H1 (cell line): Measurements from ENCODE around the gene CCDC144A. TPM values are rescaled to one million over a fixed set of nuclear protein-coding genes. Genes with fewer than 3 reads are reported as not detected.
"Not testable (repeated sequence)": the region's sequence is repeated elsewhere in the genome, so short reads cannot be mapped to it uniquely, and the experiment has no call there.

Source experiments
- CTCF ChIA-PET: fragments of 300-600 bp; sonication (Branson Sonifier 250); formaldehyde crosslinking; loops from one replicate; lab custom pipeline; 2021; ENCODE audit not compliant: partially characterized antibody; lab: Charles Lee
- POLR2A ChIA-PET: fragments of 300-600 bp; sonication (Branson Sonifier 250); formaldehyde crosslinking; loops from one replicate; lab custom pipeline; 2021; ENCODE audit warnings: inconsistent platforms; ENCODE audit not compliant: partially characterized antibody; lab: Charles Lee
- DNase-seq, 2 experiments: peaks; one replicate each; pipeline versions ENCODE4 v3.0.0 to v3.0.0-alpha.2; 2010 to 2022; ENCODE audit warnings: low spot score in 2 of 2, low read depth in 1 of 2, mixed read lengths in 1 of 2
- FAIRE-seq: peaks from 2 replicates; lab custom pipeline; 2011; peaks lifted over from hg19 to GRCh38; lab: Jason Lieb, UNC
- H2AFZ ChIP-seq: 2 replicates; pipeline ENCODE4 v1.8.1; 2012; ENCODE audit warnings: low read length, inconsistent platforms
- H2AK5ac ChIP-seq: 2 replicates; pipeline ENCODE4 v1.6.1; 2013; ENCODE audit warnings: low read depth, low read length
- H2BK120ac ChIP-seq: replicated peaks from 2 replicates; pipeline ENCODE3; 2013; ENCODE audit warnings: low read depth, low read length, inconsistent platforms
- H2BK12ac ChIP-seq: 2 replicates; pipeline ENCODE4 v1.6.1; 2013; ENCODE audit warnings: low read depth, low read length
- H2BK15ac ChIP-seq: 2 replicates; pipeline ENCODE4 v1.6.1; 2013; ENCODE audit warnings: low read length
- H2BK20ac ChIP-seq: 2 replicates; pipeline ENCODE4 v1.6.1; 2013; ENCODE audit warnings: low read length
- H2BK5ac ChIP-seq: 2 replicates; pipeline ENCODE4 v1.6.1; 2013; ENCODE audit warnings: low read depth, low read length
- H3K14ac ChIP-seq: 2 replicates; pipeline ENCODE4 v1.6.1; 2013; ENCODE audit warnings: inconsistent platforms; ENCODE audit not compliant: insufficient read length
- H3K18ac ChIP-seq: 2 replicates; pipeline ENCODE4 v1.6.1; 2013; ENCODE audit warnings: low read length; ENCODE audit errors: extremely low read depth
- H3K23ac ChIP-seq: 2 replicates; pipeline ENCODE4 v1.6.1; 2013; ENCODE audit warnings: inconsistent platforms; ENCODE audit not compliant: insufficient read length
- H3K23me2 ChIP-seq: 2 replicates; pipeline ENCODE4 v1.6.1; 2013; ENCODE audit warnings: low read depth, low read length
- H3K27ac ChIP-seq: 2 replicates; pipeline ENCODE4 v1.6.1; 2011; ENCODE audit warnings: low read depth, low read length, inconsistent platforms
- H3K27me3 ChIP-seq, 4 experiments: replicated peaks in 1 of 4; 1 replicate in 1 of 4; 2 replicates in 3 of 4; pipeline versions ENCODE4 v1.6.1 to v1.8.1; 2011 to 2013; ENCODE audit warnings: low read length in 3 of 4, mild to moderate bottlenecking in 3 of 4, inconsistent platforms in 2 of 4, mixed read lengths in 2 of 4, moderate library complexity in 1 of 4; ENCODE audit not compliant: control insufficient read depth in 3 of 4, insufficient read depth in 3 of 4; ENCODE audit errors: extremely low read depth in 1 of 4
- H3K36me3 ChIP-seq, 4 experiments: 2 replicates each; pipeline versions ENCODE4 v1.6.1 to v1.8.1; 2011 to 2013; ENCODE audit warnings: mild to moderate bottlenecking in 4 of 4, low read length in 3 of 4, moderate library complexity in 2 of 4, control low read depth in 1 of 4, inconsistent platforms in 1 of 4; ENCODE audit not compliant: insufficient read depth in 4 of 4, control insufficient read depth in 2 of 4
- H3K4ac ChIP-seq: replicated peaks from 2 replicates; pipeline ENCODE3; 2013; ENCODE audit warnings: low read length, low read depth, mixed read lengths, inconsistent platforms; ENCODE audit not compliant: insufficient read length
- H3K4me1 ChIP-seq, 4 experiments: replicated peaks in 1 of 4; 1 replicate in 1 of 4; 2 replicates in 3 of 4; pipeline versions ENCODE4 v1.6.1 to v1.8.1; 2011 to 2013; ENCODE audit warnings: low read length in 3 of 4, inconsistent platforms in 2 of 4, mixed read lengths in 1 of 4; ENCODE audit not compliant: insufficient read depth in 4 of 4, control insufficient read depth in 3 of 4
- H3K4me2 ChIP-seq, 2 experiments: 2 replicates each; pipeline versions ENCODE4 v1.6.1 to v1.8.1; 2011 to 2013; ENCODE audit warnings: low read depth in 2 of 2, low read length in 2 of 2, control low read depth in 1 of 2, inconsistent platforms in 1 of 2, mild to moderate bottlenecking in 1 of 2; ENCODE audit not compliant: insufficient read depth in 1 of 2
- H3K4me3 ChIP-seq, 4 experiments: fragments of 200-600, 300-600 bp in 1 of 4; sonication (generic), shearing (Covaris generic), sonication (Bioruptor Twin) in 1 of 4; 2 replicates each; pipeline versions ENCODE4 v1.5.1 to v1.8.1; 2011 to 2016; ENCODE audit warnings: low read length in 4 of 4, low read depth in 3 of 4, control low read depth in 2 of 4, inconsistent platforms in 2 of 4, mild to moderate bottlenecking in 2 of 4, mixed read lengths in 1 of 4, moderate library complexity in 1 of 4; ENCODE audit not compliant: insufficient read depth in 2 of 4; ENCODE audit errors: extremely low read depth in 1 of 4
- H3K56ac ChIP-seq: replicated peaks from 2 replicates; pipeline ENCODE3; 2013; ENCODE audit warnings: low read depth, mild to moderate bottlenecking, mixed read lengths, low read length, inconsistent platforms; ENCODE audit not compliant: insufficient read length
- H3K79me1 ChIP-seq: 2 replicates; pipeline ENCODE4 v1.6.1; 2013; ENCODE audit warnings: low read depth, low read length, control low read depth
- H3K79me2 ChIP-seq, 2 experiments: 2 replicates each; pipeline versions ENCODE4 v1.6.1 to v1.8.1; 2012 to 2013; ENCODE audit warnings: low read length in 2 of 2, mild to moderate bottlenecking in 2 of 2, inconsistent platforms in 1 of 2; ENCODE audit not compliant: insufficient read depth in 2 of 2, control insufficient read depth in 1 of 2
- H3K9ac ChIP-seq, 4 experiments: replicated peaks in 1 of 4; 1 replicate in 1 of 4; 2 replicates in 3 of 4; pipeline versions ENCODE4 v1.6.1 to v1.8.1; 2011 to 2013; ENCODE audit warnings: low read depth in 3 of 4, low read length in 3 of 4, control low read depth in 2 of 4, mild to moderate bottlenecking in 2 of 4, moderate library complexity in 2 of 4, inconsistent platforms in 1 of 4; ENCODE audit errors: extremely low read depth in 1 of 4
- H3K9me3 ChIP-seq, 2 experiments: 2 replicates each; pipeline versions ENCODE4 v1.6.1 to v1.8.1; 2012 to 2013; ENCODE audit warnings: mild to moderate bottlenecking in 2 of 2, moderate library complexity in 2 of 2, control low read depth in 1 of 2, inconsistent platforms in 1 of 2, low read depth in 1 of 2, low read length in 1 of 2, mixed read lengths in 1 of 2; ENCODE audit not compliant: insufficient read depth in 2 of 2
- H4K20me1 ChIP-seq, 2 experiments: replicated peaks in 1 of 2; 2 replicates each; pipeline versions ENCODE3 to v1.8.1; 2011 to 2013; ENCODE audit warnings: inconsistent platforms in 2 of 2, low read length in 2 of 2, mild to moderate bottlenecking in 1 of 2; ENCODE audit not compliant: insufficient read depth in 2 of 2, control insufficient read depth in 1 of 2
- H4K5ac ChIP-seq: 2 replicates; pipeline ENCODE4 v1.6.1; 2013; ENCODE audit warnings: low read length, low read depth, mixed read lengths, inconsistent platforms; ENCODE audit not compliant: insufficient read length
- H4K8ac ChIP-seq: 2 replicates; pipeline ENCODE4 v1.8.0; 2013; ENCODE audit warnings: mild to moderate bottlenecking, moderate library complexity, low read length, inconsistent platforms; ENCODE audit not compliant: insufficient read depth; ENCODE audit errors: extremely low read depth
- H4K91ac ChIP-seq: replicated peaks from 2 replicates; pipeline ENCODE3; 2013; ENCODE audit warnings: low read length, mixed read lengths, inconsistent platforms; ENCODE audit not compliant: insufficient read length
- WGBS, 2 experiments: shearing (Covaris generic) in 1 of 2; methylation state at CpG; one replicate each; pipeline versions ENCODE4 v1.1.6 to v1.1.7; 2013 to 2015; ENCODE audit warnings: low lambda C conversion rate in 2 of 2, mixed read lengths in 2 of 2, inconsistent platforms in 1 of 2, low coverage in 1 of 2, missing lambda C conversion rate in 1 of 2; ENCODE audit not compliant: insufficient replicate concordance in 2 of 2, insufficient coverage in 1 of 2, insufficient read length in 1 of 2; ENCODE audit errors: extremely low coverage in 1 of 2, missing lambda C conversion rate in 1 of 2; 5-methylcytosine and 5-hydroxymethylcytosine counted together
- polyA plus RNA-seq, 7 experiments: library from polyadenylated mRNA; depleted of rRNA in 3 of 7; stranded (reverse) in 5 of 7; unstranded in 2 of 7; fragments of >200 nt in 5 of 7; fragments of 200-250 nt in 2 of 7; gene quantifications; 1 replicate in 5 of 7; 2 replicates in 1 of 7; 4 replicates in 1 of 7; pipeline versions ENCODE4 v1.2.1 to v1.2.3, GENCODE V29; 2011 to 2013; ENCODE audit warnings: missing spikeins in 2 of 7, mixed read lengths in 2 of 7
- total RNA-seq: library from RNA; stranded (reverse); fragmentation: NEBNext Ultra II Directional; extraction: Animal tissue kit (Norgen Biotek cat#: 25700); gene quantifications from 2 replicates; pipeline ENCODE4 v1.2.1, GENCODE V29; 2021

The CCDC144A gene
- total and polyA plus RNA-seq, 2 of the 8 experiments (the other 6 are each of a cell fraction or from before 2014, with no cell fraction given), result 0.35 to 1.7 TPM

DNA sequence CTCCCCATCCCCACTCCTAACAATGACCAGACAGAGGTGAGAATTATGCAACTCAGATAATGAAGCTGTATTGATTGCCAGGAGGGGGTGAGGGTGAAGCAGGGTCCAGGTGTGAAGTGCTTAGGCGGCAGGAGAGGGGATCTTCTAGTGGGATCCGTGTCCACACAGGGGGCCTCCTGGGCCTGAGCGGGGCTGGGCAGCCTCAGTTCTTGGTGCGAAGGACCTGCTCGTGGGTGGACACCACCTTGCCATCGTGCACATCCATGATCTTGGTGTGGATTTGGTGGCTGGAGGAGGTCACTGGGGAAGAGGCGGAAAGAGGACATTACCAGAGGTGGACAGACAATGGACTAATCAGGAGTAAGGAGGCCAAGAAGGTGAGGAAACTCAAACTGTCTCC, 127.9 kb downstream of the CCDC144A start:
- DNase-seq, H3K27me3 ChIP-seq, H2BK20ac ChIP-seq, H3K27ac ChIP-seq, H2BK12ac ChIP-seq, H3K36me3 ChIP-seq, H2AFZ ChIP-seq, H4K5ac ChIP-seq, H4K8ac ChIP-seq, H3K4ac ChIP-seq, FAIRE-seq, H4K91ac ChIP-seq, H3K23ac ChIP-seq, H3K79me1 ChIP-seq, H3K4me3 ChIP-seq, H2BK120ac ChIP-seq, H2BK5ac ChIP-seq, H3K18ac ChIP-seq, H2BK15ac ChIP-seq, H3K23me2 ChIP-seq, H4K20me1 ChIP-seq, CTCF ChIA-PET, H3K14ac ChIP-seq, H3K79me2 ChIP-seq, H3K4me2 ChIP-seq, H3K56ac ChIP-seq, H2AK5ac ChIP-seq, H3K9ac ChIP-seq, POLR2A ChIA-PET, H3K9me3 ChIP-seq, H3K4me1 ChIP-seq: not testable (repeated sequence)
- 100% methylated on average over 1 of the region's 7 CpGs; no CpG with 5 or more reads in 1 of the 2 experiments for WGBS, 2 experiments
